ENCODE measurements around the gene CD99. TPM values are rescaled to one million over a fixed set of nuclear protein-coding genes. Genes with fewer than 3 reads are reported as not detected.
A peak's percentile ranks its signal among the peaks of the same experiment; 100 is the strongest.
"Not testable (repeated sequence)": the region's sequence is repeated elsewhere in the genome, so short reads cannot be mapped to it uniquely, and the experiment has no call there.

The CD99 gene
- polyA plus RNA-seq, 10 donors = 188 to 386 (median 280) TPM

GRCh38 chrX:2764766-2765548, 73.9 kb downstream of the CD99 start:
- DNase-seq = not testable (repeated sequence)

- no peak for DNase-seq
These were observed 74.4 kb downstream of the CD99 start for GRCh38 chrX:2765549-2765830.

- no peak for DNase-seq
These were observed 75.8 kb downstream of the CD99 start for GRCh38 chrX:2766906-2767305.

- peak in 1 of 3 donors; percentile 17 for DNase-seq
These were observed 76.7 kb downstream of the CD99 start for GRCh38 chrX:2767631-2768455.

GRCh38 chrX:2769615-2770014, 78.5 kb downstream of the CD99 start:
- no peak for DNase-seq

GRCh38 chrX:2773166-2774055, 82.3 kb downstream of the CD99 start:
- DNase-seq = not testable (repeated sequence)

- DNase-seq = no peak
These were observed 83.0 kb downstream of the CD99 start for GRCh38 chrX:2774057-2774456.

GRCh38 chrX:2774776-2775175, 83.7 kb downstream of the CD99 start:
- DNase-seq = no peak

GRCh38 chrX:2780472-2781225, 89.6 kb downstream of the CD99 start:
- DNase-seq = not testable (repeated sequence)

GRCh38 chrX:2781226-2781571, 90.1 kb downstream of the CD99 start:
- DNase-seq = no peak

GRCh38 chrX:2781698-2782097, 90.6 kb downstream of the CD99 start:
- no peak for DNase-seq

GRCh38 chrX:2782171-2782570, 91.1 kb downstream of the CD99 start:
- no peak for DNase-seq

GRCh38 chrX:2782778-2783177, 91.7 kb downstream of the CD99 start:
- no peak for DNase-seq

- DNase-seq = no peak
These were observed 92.9 kb downstream of the CD99 start for GRCh38 chrX:2784026-2784425.

- no peak for DNase-seq
These were observed 94.4 kb downstream of the CD99 start for GRCh38 chrX:2785538-2785937.

- DNase-seq = no peak
These were observed 97.9 kb downstream of the CD99 start for GRCh38 chrX:2788980-2789379.

- DNase-seq = no peak
These were observed 98.5 kb downstream of the CD99 start for GRCh38 chrX:2789569-2789968.

All from muscle of back (tissue), 11 donors.